Tibial nerve (tissue), 3 donors: ENCODE data around the gene SFT2D2.

Experiments
- CTCF ChIP-seq, 5 experiments: fragments of 200-600 bp in 3 of 5; fragments of 450-650 bp in 2 of 5; sonication (generic) in 3 of 5; IDR thresholded peaks; one replicate each; pipeline ENCODE4 v1.5.1; 2016 to 2019; ENCODE audit warnings: antibody characterized with exemption in 5 of 5, mild to moderate bottlenecking in 3 of 5, moderate library complexity in 2 of 5
- POLR2A ChIP-seq, 2 donors: fragments of 450-650 bp; IDR thresholded peaks; one replicate each; pipeline ENCODE4 v1.6.1; 2017; ENCODE audit warnings: antibody characterized with exemption in 2 of 2, mild to moderate bottlenecking in 2 of 2, moderate library complexity in 2 of 2

- no peak for TF ChIP-seq CTCF (IDR thresholded peaks at IDR 0.05)
- TF ChIP-seq POLR2A (IDR thresholded peaks at IDR 0.05) = no peak
Measured at GRCh38 chr1:168202941-168203654, 22.7 kb upstream of the SFT2D2 start.
